COLO829 (cell line): ENCODE data around the gene BRD9.

Source experiments
- DNase-seq: peaks from one replicate; pipeline ENCODE4 v3.0.0; 2012; ENCODE audit warnings: low spot score

BRD9 gene

GRCh38 chr5:878125-878524, 14.5 kb downstream of the BRD9 start:
- DNase-seq = no peak

GRCh38 chr5:876398-877365, 15.9 kb downstream of the BRD9 start:
- DNase-seq = no peak

GRCh38 chr5:875931-876330, 16.7 kb downstream of the BRD9 start:
- DNase-seq = no peak

- no peak for DNase-seq
Measured at GRCh38 chr5:873328-873727, 19.3 kb downstream of the BRD9 start.

GRCh38 chr5:872301-872700, 20.3 kb downstream of the BRD9 start:
- no peak for DNase-seq

- DNase-seq = no peak
Measured at GRCh38 chr5:871596-872298, 20.9 kb downstream of the BRD9 start.

GRCh38 chr5:870956-871355, 21.6 kb downstream of the BRD9 start:
- no peak for DNase-seq

GRCh38 chr5:868428-869135, 24.0 kb downstream of the BRD9 start:
- DNase-seq = no peak

- DNase-seq = no peak
Measured at GRCh38 chr5:867300-867870, 25.2 kb downstream of the BRD9 start.

- no peak for DNase-seq
Measured at GRCh38 chr5:865771-866170, 26.8 kb downstream of the BRD9 start.

GRCh38 chr5:865168-865521, 27.5 kb downstream of the BRD9 start:
- no peak for DNase-seq

- no peak for DNase-seq
Measured at GRCh38 chr5:864492-865167, 28.0 kb downstream of the BRD9 start.

- no peak for DNase-seq
Measured at GRCh38 chr5:863244-863805, 29.3 kb downstream of the BRD9 start.

GRCh38 chr5:862367-863243, 30.0 kb downstream of the BRD9 start:
- DNase-seq = no peak

GRCh38 chr5:861442-862366, 30.9 kb downstream of the BRD9 start:
- DNase-seq = no peak

- DNase-seq = no peak
Measured at GRCh38 chr5:860506-861150, 32.0 kb downstream of the BRD9 start.

- DNase-seq = no peak
Measured at GRCh38 chr5:859798-860296, 32.8 kb downstream of the BRD9 start.

- no peak for DNase-seq
Measured at GRCh38 chr5:859391-859790, 33.2 kb downstream of the BRD9 start.

- DNase-seq = no peak
Measured at GRCh38 chr5:858726-859125, 33.9 kb downstream of the BRD9 start.
